DMS79 (cell line): ENCODE measurements around the gene TMEM63A.

Experiments
- DNase-seq: peaks from one replicate; lab custom pipeline; 2025; lab: John Stamatoyannopoulos, UW

TMEM63A gene

DNA sequence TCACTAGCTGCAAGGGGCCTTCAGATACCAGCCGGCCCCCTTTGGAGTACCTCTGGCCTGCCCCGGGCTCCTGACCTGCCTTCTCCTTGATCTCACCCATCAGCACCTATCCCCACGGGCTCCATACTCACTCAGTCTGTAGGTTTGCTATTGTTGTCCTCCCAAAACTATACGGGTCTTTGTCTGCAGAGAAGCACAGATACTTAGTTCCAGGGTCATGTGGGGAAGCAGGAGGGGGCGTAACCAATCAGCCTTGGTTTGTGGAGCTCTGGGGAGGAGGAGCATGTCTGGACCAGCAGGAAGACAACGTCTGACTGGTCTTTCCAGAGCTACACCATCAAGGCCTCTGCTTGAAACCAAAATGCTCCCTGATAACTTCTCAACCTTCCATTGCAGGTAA is 15.2 kb downstream of the TMEM63A start:
- no peak for DNase-seq

DNA sequence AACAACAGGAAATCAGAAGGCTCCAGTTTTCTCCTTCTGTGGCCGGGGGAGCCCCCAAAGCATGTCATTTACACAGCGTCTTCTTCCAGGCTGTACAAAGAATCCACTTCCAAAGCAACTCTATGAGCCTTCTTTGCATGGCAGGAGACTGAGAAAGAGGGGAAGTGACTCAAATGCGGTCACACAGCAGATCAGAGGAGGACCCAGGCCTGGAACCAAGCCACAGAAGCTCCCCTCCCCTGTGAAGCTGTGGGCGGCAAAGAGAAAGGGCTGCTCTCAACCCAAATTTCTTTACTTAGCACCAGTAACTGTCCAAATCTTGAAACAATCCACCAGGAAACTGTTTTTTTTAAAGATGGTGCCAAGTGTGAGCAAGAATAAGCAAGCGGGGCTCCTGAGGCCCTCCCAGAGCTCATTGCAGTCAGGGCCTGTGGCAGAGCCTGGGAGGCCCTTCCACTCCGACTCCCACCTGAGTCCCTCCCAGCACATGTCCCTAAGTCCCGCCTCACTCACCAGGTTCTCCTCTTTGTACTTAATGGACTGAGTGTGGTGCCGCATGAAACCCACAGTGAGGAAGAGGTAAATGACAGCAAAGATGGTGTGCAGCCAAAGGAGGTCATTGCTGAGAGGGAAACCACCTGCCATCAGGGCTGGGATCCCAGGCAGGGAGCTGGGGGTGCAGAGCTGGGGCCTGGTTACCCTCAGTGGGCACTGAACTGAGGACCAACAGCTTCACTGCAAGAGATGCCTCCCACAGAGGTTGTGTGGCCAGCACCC is 15.9 kb downstream of the TMEM63A start:
- no peak for DNase-seq

DNA sequence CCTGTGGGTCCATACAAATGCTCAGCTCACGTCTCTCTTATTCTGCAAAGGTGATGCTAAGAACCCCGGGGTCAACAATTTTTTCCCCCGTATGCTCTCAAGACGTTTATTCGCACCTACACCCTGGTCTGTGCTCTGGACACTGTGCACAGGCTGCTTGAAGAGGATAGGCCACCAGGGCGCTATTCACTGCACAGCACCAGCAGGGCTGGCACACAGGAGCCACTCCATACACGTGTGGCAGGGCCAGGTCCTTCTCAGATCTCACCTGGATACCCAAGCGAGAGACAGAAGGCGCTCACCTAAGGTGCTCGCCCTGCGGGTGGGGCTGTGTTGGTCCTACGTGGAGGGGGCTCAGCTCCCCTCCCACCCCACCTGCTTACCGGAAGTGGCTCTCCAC is 16.7 kb downstream of the TMEM63A start:
- DNase-seq, result no peak

DNA sequence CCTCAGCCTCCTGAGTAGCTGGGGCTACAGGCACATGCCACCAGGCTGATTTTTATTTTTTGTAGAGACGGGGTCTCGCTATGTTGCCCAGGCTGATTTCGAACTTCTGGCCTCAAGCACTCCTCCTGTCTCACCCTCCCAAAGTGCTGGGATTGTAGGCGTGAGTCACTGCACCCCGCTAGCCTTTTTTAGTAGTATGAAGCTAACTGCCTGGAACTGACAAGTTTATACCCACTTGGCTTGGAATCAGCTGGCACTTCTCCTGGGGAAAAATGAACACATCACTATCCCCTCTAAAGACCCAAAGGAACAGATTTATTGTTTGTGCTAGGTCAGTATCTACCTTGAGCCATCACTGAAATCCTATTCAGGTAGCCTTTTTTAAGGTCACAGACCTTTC is 19.0 kb downstream of the TMEM63A start:
- DNase-seq, result no peak

DNA sequence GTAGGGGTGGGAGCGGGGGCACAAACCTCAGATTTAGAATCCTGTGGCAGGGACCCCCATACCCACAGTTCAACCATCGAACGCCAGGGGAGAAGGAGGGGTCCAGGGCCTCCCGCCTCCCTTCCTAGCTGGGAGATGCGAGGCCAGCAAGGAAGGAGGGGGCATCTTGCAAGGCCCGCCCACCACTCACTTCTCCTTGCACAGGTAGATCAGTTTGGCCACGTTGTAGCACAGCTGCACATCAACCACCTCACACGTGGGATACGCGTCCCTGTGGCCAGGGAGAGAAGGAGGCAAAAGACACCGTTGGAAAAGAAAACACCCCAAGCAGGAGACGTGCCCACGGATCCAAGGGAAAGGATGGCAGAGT is 19.6 kb downstream of the TMEM63A start:
- no peak for DNase-seq

DNA sequence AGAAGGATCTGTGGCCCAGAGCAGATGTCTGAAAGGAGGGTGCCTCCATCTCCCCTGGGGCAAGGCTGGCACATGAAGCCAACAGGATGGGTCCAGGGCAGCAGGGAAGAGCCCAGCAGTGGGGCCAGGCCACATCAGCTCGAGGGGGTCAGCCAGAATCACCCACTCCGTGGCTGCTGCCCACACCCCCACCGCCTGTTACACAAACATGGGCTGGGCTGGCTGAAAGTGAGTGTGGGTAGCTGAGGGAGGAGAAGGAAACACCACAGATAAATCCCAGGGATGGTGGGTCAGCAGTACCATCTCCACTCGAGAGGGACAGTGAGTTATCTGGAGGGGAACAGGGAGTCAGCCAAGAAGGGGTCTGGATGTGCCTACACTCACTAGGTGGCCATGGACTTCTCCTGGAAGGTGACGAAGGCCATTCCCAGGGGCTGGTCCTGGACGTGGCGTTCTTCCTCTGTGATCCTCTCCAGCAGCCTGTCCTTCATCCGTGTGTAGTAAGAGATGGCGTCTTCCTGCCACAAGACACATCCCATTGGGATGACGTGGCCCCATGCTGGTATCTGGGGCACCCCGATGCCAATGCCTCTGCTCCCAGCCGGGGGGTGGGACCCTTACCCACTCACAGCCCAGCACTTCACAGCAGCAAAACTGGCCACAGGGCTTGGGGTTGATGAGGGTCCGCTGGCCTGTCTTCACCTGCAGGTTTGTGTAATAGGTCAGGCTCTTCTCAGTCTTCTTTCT is 20.2 kb downstream of the TMEM63A start:
- no peak for DNase-seq

DNA sequence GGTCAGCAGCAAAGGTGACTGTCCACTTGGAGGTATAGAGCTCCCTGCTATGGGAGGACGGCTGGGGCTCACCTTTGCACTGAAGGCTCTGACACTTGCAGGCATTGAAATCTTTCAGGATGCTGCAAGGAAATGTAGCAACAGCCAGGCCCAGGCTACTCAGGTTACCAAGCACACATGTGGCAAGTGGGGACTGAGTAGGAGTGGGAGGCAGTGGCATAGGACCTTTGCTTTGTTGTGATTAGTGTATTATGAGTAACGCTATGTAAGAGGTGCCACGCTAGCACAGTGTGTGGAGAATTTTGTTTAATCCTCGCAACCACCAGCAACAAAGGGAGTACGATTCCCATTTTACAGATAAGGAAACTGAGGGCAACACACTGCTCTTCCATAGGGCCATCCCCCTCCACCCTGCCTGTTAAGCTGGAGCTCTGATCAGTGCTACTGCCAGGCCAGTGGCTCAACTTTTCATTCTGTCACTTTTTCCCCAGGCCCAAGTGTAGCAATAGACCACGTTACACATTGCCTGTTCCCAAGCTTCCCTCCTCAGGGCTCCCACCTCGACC is 21.2 kb downstream of the TMEM63A start:
- DNase-seq, result no peak

DNA sequence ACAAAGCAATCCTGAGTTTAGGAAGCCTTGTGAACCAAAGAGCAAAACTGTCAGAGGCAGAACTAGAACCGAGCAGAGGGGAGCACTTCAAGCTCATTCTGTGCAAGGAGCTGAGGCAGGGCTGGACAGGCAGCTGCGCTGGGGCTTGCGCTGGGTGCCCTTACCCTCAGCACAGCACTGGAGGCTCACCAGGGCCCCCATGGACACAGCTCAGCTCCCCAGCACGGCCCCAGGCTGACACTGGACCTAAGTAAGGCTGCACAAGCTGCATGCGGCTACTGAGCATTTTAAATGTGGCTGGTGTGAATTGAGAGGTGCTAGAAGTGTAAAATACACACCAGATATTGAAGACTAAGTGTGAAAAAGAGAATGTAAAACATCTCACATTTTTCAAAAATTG is 22.1 kb downstream of the TMEM63A start:
- DNase-seq, result no peak

DNA sequence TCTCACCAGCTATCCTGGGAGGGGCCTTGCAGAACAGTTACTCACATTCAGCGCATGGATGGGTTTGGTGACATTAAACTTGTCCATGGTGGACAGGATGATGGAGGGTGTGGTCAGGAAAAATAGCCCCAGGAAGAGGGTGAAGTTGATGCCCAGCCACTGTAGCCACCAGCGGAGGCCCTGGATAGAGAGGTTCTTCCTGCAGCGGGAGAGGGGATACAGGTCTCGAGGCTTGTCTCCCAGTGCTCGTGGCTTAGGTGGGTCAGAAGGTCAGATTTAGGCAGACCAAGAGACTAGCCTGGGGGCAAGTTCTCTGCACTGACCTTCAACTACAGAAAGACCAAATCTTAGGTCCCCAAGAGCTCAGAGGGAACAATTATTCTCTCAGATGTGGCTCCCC is 23.0 kb downstream of the TMEM63A start:
- no peak for DNase-seq

DNA sequence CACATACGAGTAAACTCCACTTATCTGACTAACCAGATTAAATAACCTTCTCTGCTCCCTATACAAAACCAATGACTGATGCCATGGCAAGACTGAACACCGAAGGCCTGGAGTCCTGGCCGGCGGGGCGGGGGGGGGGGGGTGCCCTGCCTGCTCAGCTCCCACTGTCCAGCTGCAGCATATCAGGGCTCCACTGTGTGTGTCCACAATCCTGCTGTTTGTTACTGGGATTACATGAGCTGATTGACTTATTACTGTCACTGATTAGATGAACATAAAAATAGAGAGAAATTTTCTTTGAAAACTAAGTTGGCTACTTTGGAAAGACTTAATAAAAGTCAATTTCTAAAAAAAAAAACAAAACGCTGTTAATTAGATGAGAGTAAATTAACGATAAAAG is 24.9 kb downstream of the TMEM63A start:
- no peak for DNase-seq

DNA sequence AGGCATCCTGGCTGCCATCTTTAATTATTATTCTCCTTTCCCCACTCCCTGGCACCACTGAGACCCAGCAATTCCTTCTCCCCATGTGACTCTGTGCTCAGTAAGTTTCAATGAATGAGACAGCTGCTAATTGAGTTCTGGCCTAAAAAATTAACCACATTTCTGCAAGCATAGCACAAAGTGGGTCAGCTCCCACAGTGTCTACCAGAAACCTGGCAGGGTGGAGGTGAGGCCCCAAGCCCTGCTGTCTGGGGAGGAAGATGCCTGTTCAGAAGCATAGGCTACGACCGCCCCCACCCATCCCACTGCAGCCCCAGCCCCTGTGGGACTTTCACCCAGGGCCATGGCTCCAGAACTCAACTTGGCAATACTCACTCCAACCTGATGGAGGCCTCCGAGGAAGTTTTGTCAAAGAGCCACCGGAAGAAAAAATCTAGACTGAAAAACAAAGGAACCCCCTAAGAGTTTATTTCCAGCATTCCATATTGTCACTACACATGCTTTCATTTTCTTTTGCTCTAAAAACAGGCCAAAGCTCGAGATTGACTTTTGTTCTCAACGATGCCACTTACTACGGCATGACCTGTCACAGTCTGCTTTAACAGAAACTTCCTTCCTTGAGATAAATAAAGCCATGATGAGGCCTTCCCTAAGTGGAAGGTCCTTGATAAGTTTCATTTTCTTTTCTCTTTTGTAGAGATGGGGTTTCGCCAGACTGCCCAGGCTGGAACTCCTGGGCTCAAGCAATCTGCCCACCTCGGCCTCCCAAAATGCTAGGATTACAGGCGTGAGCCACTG is 26.5 kb downstream of the TMEM63A start:
- DNase-seq, result no peak

DNA sequence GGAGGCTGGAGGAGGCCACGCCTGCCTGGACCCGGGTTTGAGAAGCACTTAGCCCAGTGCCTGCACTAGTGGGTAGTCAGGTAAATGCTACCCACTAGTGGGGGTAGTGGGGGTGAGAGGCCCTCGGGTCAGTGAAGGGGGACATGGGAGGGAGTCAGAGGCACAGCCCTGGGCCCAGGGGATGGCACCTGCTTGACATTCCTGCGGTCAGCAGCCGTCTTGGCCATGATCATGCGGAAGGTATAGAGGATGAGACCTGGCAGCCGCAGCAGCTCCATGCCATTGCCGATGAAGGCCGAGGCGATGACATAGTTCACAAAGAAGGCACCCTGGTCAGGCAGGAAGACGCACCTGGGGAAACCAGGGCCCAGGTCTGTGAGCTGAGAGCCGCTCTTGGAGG is 28.7 kb downstream of the TMEM63A start:
- no peak for DNase-seq

DNA sequence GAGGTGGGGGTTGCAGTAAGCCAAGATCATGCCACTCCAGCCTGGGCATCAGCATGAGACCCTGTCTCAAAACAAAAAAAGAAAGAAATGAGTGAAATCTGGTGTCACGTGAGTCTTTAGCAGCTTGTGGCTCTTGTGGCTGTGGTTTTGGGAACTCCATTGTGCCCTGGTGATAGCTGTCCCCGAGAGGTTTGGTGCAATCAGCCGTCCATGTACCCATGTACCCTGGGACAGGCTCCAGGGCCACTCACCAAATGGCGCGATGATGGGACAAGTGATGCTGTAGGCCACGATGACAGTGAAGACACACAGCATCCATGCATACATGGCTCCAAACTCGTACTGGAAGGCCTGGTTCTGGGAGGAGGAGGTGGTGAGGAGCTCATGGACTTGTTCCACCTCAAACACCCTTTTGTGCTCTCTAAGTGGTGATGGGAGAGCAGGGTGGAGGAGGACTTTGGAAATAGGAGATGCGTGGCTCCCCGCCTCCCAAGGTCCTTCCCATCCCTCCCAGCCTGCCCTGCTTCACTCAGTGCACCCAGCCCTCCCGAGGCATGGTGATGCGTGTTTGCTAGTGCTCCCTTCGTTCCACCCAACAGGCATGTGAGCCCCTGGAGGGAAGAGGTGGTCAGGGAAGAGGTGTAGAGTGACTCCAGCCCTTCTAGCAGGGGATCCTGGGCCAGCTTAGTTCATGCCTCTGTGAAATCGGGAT is 29.6 kb downstream of the TMEM63A start:
- DNase-seq, result no peak

DNA sequence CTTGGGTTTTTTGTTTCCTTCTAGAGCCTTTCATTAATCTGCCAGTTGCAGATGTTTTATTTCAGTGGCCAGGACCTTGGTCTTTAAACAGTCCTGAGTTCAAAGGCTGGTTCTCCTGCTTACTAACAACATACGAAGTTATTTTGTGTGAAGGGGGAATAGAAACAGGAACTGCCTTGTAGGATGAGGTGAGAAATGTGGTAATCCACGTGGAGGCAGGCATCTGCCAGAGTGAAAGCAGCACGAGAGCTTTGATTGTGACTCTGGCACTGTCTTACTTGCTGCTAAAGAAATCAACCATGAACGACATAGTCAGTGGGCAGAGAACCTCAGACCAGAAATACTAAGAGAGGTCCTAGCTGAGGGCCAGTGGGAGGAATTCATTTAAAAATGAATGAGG is 30.4 kb downstream of the TMEM63A start:
- no peak for DNase-seq

DNA sequence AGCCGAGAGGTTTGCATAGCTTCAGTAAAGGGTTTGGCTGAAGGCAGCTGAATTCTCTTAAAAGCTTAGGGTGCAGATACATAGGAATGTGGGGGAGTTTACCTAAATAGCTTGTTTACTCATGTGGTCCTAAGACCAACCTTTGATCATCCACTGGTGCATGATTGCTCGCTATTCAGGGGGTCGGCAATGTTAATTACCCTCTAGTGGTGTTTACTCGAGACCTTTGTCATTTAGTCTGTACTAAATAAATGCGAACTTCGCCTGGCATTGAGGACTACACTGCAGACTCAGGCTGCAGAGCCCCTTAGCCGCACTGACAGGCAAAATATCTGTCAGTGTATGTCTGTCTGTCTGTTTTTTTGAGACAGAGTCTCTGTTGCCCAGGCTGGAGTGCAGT is 31.8 kb downstream of the TMEM63A start:
- DNase-seq, result no peak

DNA sequence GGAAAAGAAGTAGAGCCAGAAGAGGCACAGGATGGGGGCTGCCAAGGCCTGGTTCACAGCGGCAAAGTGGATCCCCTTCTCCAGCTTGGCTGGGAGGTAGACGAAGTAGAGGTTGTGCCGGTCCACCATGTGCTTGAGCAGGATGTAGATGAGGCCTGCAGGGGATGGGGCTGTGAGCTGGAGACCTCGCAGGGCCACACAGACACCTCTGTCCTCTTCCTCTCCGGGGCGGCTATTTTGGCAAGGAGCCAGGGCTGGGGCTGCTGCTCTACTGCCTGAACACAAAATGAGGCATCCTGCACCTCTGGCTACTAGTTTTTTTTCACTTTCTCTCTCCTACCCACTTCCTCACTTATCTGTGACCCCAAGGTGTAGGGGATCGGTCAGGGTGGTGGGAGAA is 32.3 kb downstream of the TMEM63A start:
- no peak for DNase-seq

DNA sequence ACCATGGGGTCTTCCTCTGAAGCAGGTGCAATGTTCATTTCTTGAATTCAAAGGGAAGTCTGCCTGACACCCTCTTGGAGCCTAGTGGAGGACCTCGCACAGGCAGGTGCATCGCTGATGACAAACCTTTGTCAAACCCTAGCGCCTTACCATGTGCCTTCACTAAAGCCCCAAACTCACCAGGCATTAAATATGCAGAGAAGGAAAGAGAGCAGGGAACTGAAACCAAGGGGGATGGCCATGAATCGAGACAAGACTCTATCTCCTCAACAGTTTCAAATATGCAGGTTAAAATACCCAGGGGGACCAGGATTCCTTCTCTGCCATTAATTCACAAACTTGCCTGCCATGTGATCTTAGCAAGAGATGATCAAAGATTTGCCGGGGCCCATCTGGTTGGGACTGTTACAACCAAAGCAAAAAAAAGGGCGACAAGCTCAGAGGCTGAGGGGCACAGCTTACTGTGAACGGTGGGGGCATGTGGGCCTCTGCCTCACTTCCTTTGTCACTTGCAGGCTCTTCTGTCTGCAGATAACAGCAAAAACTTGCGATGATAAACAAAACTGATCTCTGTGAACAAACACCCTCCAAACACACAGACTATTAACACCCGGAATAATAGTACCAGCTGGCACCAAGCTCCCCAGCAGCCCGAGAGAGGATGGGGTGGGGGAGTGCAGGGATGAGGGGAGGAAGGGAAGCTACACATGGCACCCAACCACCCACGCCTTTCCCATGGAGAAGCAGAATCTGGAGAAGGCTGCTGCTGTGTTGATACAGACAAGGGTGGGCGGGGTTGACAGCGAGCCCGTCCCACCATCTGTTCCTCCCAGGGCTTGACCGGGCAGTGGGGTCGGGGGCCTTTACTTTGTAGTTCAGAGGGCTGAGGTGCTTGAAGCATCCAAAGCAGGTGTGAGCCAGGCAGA is 33.9 kb downstream of the TMEM63A start:
- DNase-seq, result no peak

DNA sequence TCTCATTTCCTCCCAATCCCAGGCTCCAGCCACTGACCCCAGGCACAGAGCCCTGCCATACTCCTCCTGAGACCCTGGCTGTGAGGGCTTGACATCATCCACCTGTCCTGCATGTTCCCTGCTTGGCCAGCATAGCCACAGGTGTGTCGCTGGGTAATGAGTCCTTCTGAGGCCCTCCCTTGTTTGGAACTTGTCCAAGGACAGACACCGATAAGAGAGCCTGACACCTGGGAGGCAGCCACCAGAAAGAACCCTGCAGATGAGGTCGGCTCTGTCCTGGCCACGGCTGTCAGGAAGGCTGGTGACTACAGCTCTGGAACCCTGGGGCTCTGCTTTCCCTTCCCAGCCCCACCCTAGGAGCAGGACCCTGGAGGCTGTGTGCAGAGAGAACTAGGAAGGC is 34.6 kb downstream of the TMEM63A start:
- DNase-seq, result peak; percentile 71

DNA sequence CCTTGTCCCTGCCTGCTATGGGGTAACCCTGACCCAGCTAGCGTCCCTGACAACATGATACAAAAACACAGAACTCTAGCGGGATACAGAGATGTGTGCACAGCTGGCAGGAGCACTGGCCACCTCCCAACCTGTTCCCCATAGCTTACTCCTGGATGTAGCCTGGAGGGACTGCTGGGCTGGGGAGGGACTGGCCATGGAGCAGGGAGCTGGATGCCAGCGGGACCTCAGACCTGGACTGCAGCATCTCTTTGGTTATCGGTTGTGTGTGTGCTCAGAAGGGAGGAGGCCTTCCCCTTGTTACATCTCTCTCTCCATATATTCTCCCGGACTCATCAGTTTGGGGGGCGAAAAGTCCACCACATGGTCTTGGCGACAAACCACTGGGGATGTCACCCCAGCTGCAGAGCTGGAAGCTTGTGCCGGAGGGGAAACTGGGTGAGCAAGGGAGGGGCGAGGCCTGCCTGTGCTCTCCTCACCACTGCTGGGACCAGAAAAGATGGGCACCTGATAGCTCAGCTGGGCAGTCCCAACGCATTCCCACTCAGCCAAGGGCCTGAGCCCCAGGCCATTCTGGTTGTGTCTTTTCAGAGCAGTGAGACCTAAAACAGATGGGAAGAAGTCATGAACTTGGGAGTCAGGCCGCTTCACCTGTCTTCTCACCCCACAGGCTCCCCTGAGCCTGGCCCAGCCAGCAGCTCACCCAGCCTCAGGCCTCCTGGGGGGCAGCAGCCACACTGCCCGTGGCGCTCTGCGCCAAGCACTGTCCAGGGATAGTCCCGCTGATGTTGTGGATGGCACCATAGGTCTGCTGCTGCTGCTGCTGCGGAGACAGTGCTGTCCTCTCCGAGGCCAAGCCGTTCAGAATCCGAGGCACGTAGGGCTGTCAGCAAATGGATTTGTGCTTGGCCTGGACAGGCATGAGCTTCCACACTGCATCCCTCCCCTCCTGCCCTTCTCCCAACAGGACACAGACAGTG is 35.6 kb downstream of the TMEM63A start:
- DNase-seq, result no peak
